ENCODE data around the gene FUBP3.

Gene FUBP3

DNA sequence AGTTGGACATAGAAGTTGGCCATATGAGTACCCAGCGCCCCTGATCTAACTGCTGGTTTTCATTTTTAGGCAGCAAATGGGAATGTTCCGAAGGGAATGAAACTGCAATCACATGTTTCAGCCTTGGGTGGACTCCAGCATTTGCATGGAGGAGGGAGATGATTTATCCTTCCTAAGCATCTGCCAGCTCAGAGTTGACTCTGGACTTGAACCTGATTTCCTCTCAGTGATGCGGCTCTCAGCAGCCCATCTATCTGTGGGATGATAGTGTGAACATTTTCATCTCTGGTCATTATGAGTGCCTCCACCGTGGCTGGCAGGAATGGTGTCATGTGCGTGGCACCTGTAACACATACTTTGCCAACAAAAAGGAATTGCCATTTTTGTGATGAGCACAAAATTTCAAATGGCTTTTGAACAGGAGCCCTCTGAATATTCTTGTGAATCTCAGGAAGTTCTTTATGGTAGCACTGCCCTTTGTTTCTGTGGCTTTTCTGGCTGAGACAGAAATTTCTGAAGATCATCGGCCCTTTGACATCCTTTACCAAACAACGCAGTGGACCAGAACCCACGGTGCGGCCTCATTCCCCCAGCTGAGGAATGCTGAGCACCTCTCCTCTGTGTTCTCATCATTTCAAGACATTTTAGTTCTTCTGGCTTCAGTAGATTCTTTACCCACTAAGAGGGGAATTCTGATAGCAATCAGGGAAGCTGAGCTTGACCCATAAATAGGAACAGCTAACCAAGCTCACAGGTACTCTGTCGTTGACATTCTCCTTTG lies 28.5 kb downstream of the FUBP3 start:
- no peak for DNase-seq

DNA sequence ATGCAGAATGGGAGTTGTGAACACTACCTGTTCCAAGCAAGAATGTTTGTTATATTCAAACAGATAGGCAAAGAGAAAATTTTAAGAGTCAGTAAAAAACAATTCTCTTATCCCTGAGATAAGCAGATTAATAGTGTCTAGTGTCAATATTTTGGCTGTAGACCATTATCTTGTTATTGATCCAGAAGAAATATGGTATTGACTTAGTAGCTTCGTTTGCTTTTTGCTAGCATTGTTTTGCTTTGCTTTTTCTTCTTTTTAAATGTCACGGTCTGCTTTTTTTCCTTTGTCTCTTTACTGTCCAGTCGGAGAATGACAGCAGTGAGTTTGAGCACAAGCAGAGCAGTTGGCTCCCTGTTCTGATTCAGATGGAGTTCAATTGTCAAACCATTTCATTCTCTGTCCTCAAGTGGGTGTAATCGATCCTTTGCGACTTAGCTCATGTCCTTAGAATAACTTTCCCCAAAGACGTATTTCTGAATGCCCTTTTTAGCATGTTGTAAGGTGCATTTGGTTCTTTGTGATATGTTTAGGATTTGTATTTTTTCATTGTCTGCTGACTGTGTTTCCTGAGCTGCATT lies 29.3 kb downstream of the FUBP3 start:
- DNase-seq = no peak

DNA sequence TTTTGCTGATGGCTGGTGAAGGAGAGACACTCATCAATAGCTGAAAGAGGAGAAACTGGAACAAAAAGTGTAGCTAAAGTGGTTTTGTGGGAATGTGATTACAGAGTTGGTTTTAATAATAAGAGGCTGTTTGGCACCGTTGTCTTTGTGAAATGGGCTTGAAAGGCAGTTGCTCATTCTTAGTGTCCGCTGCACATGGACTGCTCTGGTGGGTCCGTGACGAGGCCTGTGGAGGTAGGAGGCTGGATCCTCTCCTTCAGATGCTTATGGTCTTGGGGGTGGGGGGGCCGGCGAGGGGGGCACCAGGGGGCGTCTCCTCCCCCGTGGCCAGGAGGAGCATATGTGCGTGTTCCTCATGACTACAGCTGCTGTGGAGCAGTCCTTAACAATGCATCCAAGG lies 29.8 kb downstream of the FUBP3 start:
- DNase-seq = no peak

DNA sequence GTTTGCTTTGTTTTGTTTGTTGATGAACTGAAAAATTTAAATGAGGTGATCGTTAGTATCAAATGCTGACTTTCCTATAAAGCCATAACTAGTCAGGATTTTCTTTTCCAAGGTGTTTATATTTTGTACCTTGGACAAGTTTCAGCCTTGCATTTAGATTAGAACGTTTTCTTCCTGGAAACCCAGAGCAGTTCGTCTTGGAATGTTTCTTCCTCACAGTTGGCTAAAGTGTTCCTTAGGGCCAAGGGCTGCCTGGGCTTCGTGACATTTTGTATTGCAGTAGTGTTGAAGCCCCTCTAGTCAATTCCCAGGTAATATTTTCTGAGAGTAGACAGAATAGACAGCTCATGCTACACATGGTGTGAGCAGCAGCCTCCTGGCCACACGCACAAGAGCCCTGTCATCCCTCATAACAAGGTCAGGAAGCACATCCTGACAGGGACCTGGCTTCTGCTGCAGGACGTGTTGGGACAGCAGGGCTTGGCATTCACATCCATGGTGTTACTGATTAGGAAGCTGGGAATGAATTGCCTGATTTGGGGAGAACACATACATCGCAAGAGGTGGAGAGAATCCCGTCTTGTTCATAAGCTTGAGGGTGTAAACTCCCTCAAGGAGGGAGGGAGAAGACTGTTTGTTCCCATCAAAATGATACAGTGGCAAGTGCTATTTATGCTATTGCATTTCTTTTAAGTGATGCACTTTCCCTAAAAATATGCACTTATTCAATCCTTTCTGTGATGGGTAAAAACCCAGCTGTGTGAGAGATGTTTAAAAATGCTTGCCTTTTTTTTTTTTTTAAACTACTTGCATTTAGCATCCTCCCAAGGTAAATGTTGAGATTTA lies 31.7 kb downstream of the FUBP3 start:
- DNase-seq = no peak

DNA sequence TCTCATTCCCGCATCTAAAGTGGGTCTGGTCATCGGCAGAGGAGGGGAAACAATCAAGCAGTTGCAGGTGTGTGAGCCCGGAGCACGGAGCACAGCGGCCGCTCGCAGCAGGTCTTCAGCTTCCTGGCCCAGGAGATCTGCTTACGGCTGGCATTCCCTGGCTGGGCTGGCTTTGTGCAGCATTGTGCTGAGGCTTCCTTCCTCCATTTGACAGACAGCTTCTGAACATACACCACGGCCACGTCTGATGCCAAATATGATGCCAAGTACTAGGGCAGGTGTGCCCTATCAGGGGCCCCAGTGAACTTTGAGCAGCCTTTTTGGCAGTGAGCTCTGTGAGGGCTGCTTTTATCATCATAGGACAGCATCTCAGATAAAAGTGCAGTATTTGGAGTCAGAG lies 37.1 kb downstream of the FUBP3 start:
- no peak for DNase-seq

DNA sequence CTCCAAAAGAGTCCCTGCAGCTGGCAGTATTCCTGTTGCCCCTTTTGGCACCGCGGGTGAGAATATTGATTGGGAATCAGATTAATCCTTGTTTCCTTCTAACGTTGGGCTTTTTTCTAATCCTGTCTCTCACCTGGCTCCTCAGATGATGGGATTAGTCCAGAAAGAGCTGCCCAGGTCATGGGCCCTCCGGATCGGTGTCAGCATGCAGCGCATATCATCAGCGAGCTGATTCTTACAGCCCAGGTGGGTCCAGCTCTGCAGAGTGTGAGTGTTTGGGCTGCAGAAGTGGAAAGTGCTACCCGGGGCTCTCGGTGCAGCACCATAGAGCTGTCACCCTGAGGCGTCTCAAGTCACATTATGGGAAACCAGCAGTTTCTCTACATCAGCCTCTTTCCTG lies 44.1 kb downstream of the FUBP3 start:
- no peak for DNase-seq

DNA sequence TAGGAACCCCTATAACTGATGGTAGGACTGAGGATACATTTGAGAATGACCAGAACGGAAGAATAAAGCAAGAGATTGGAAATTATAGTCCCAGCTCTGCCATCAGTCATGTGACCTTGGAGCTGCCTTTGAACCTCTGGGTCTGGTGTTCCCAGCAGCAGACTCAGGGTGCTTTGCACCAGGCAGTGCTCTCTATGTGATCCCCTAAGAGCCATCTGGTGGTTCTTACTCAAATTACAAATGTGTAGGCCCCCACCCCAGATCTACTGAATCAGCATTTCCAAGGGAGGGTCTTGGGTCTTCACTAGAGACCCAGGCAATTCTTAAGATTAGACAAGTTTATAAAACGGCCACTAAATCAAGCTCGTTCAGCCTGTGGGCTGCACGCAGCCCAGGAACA lies 44.8 kb downstream of the FUBP3 start:
- no peak for DNase-seq

DNA sequence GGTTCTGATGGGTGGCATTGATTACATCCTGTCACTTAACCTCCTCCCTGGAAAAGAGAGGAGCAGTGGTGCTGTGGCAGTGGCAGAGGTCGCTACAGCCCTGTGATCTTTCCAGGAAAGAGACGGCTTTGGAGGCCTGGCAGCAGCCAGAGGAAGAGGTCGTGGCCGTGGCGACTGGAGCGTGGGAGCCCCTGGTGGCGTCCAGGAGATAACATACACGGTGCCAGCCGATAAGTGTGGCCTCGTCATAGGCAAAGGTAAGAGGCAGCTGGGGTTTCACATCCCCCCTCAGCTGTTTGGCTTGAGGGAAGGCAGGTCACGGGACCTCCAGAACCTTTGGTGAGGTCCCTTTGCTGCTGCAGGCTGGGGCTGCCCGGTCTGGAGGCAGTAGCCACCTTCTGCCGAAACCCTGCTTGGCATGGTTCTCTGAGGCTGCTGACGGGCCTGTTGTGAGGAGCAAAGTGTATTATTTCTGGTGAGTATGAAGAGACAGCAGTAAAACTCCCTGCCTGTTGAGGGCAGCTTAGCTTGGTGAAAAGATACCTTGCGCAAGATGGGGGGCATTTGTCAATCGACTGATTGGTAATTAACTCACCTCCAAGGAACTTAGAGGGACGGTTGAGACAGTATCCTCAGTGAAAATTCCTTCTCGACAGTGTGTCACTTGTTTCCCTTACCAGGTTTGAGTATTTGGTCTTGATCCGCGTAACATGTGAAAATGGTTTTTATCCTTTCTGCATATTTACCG lies 47.0 kb downstream of the FUBP3 start:
- no peak for DNase-seq

DNA sequence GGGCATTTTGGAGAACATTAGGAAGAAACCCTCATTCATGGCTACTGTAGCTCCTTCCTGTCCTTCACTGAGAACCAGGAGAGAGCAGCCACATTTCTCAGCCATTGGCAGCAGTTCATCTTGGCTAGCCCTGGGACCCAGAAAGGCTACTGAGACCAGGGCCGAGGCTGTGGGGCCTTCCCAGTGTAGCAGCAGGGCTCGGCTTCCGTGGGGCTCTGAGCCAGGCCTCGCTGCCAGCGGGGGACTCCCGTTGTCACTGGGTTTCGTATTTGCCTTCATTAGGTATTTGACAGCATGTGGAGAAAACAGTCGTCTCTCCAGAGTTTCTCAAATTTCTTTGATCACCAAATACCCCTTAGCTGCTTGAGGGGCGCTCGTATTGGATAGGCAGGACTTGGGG lies 47.7 kb downstream of the FUBP3 start:
- DNase-seq = no peak

DNA sequence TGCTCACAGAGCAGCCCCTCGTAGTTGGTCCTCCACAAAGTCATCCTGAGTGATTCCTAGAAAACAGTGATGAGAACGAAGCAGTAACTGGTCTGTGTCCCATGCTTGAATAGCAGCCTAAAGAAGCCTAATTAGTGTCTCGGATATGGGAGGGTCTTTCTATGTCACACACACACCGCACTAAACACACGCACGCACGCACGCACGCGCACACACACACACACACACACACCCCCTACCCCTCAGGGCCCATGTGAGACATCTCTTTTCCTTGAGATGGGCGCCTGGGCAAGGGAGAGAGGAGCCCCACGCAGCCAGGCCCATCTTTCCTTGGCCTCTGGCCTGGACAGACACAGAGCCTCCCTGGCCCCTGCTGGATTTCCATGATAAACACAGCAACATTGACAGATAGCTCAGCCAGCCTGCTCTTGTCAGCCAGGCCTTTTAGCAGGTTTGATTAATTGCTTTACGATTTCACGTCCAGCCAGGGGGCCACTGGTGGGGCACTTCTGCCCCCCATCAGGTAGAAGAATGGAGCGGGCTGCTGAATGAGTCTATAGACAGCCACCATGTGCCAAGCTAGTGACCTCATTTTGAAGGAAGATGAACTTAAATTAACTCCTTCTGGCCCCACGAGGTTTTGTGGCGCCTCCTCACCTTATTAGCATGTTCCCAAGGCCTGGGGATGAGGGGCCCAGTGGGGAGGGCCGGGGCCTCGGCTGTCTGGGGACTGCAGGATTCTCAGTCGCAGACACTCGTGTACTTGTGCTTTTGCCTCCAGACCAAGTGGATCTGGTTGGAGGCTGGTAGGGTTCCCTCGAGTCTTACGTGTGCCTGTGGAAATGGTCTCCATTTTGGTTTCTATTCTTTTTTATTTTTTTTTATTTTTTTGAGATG lies 48.8 kb downstream of the FUBP3 start:
- DNase-seq = no peak

DNA sequence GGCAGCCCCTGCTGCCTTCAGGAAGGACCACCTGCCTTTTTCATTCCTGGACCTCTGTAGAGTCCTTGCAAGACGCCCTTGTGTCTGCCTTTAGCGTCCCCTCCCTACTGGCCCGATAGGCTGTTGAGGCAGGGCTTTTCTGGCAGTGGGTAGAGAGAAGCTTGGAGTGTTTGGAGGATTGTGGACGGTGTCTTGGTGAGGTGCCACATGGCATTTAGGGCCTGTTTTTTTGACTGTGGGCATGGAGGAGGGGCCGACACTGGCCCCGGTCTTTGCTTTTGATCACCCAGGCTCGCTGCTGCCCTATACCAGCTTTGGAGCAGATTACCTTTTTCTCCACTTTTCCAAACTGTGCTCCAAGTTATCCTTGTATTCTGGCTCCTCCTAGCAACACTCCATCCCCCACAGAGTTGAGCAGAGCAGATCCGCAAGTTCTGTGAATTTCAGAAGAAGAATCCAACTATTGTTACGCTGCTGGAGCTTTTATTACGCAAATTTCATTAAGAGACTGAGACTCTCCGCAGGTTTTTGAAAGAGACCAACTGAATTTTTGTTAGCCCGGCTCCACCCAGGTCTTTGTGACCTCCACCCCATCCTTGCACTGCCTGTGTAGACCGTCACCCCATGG lies 50.2 kb downstream of the FUBP3 start:
- no peak for DNase-seq

DNA sequence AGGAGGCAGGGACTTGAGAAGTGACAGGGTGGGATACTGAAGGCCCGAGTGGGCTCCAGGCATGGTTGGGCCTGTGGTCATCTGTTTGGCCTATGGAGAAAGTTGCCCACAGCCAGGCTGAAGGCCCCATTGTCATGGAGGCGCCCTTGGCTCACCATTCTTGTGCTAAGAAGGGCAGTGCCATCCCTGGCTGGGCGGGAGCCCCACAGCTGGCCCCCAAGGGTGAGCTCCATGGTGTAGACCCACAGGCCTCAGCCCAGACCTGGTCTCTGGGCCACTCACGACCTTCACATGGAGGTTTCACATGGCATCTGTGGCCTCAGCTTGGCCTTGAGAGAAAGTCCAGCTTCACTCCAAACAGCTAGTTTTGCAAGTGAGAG lies 50.7 kb downstream of the FUBP3 start:
- DNase-seq = no peak

DNA sequence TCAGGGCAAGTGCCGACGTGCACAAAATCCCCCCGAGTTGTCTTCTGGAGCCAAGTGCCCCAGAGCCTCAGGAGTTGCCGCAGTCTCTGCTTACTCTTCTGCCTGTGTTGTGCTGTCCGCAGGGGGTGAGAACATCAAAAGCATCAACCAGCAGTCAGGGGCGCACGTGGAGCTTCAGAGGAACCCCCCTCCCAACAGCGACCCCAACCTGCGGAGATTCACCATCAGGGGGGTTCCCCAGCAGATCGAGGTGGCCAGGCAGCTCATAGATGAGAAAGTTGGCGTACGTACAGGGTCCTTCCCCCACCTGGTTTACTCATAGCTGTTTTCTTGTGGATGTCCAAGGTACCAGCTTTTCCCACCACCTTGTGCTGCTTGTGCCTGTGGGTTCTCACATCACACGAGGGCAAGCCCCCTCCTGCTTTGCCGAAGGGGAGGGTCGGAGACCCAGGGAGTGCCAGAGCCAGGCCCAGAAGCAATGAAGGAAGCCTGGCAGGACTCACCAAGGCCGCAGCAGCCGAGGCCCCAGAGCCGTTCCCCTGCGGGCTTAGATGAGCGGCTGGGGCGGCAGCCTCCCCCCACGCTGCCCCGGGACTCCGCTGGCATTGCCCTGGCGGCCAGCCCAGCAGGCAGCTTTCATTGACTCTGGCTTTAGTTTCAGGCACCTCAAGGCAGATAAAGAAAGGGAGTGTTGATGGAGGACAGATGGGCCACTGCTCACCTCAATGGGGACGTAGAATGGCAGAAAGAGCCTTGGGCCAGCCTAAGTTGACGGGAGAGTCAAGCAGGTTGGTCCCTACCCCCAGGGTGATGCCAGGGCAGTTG lies 51.3 kb downstream of the FUBP3 start:
- no peak for DNase-seq

DNA sequence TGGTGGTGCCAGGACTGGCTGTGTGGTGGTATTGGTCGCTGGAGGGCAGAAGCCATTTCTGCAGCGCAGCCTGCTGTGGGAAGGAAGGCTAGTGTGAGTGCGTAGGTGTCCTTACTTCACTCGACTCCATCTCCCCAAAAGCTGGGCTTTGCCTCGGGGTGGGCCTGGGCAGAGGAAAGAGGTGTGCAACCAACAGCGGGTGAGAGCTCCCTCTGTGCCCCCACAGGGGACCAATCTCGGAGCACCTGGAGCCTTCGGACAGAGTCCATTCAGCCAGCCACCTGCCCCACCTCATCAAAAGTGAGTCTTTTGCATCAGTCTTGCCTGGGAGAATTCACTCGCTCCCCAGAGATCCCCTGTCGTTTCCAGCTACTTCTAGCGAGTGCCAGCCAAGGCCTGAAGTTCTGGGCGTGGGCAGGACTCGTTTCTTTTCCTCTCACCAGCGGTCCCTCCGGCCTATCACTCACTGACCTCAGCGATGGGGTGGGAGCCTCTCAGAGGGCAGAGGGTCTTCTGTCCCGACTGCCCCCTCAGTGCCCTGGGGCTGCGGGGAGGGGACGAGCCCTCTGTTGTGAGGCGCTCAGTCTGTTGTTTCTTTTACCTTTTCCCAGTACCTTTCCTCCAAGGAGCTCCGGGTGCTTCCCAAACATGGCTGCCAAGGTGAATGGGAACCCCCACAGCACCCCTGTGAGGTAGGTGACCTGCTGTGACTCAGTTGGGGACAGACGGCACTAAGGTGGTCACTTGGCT lies 52.1 kb downstream of the FUBP3 start:
- DNase-seq = no peak

DNA sequence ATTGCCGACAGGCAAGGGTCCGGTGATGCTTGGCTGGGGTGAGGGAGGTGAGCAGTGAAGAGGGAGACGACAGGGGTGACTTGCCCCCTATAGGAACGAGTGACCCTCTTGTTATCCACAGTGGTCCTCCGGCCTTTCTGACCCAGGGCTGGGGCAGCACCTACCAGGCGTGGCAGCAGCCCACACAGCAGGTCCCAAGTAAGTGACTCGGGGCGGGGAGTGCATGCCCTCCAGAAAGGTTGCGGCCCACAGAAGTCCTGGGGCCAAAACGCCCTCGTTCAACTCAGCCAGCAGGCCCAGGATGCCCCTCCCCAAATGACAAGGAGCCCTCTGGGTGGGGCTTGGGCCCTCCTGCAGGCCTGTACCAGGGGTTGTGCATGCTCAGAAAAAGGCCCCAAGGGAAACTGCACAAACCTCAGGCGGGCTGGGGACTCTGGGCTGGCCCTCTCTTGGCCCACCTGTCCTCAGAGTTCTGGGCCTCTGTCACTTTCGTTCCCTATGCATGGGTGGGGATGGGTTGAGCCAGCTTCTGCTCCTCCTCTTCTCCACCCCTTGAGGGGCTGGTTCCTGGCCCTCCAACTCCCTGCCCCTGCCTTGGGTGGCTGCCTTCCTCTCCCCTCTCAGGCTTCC lies 52.8 kb downstream of the FUBP3 start:
- no peak for DNase-seq

DNA sequence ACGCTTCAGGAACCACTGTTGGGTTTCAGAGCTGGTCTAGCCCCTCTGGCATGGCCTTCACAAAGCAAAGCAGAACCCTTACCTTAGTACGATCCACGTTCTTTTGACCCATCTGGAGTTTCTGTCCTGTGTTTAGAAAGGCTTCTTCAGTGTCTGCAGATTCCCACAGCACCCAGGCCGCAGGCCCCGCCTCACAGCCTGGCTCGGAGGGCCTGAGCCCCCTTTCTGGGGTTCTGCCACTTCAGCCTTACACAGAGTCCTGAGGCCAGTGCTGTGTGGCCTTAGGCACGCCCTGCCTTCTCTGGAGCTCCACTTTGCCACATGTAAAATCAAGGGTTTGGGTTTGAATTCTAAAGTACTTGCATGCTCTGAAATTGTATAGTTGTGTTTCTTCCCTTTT lies 53.5 kb downstream of the FUBP3 start:
- DNase-seq = no peak

DNA sequence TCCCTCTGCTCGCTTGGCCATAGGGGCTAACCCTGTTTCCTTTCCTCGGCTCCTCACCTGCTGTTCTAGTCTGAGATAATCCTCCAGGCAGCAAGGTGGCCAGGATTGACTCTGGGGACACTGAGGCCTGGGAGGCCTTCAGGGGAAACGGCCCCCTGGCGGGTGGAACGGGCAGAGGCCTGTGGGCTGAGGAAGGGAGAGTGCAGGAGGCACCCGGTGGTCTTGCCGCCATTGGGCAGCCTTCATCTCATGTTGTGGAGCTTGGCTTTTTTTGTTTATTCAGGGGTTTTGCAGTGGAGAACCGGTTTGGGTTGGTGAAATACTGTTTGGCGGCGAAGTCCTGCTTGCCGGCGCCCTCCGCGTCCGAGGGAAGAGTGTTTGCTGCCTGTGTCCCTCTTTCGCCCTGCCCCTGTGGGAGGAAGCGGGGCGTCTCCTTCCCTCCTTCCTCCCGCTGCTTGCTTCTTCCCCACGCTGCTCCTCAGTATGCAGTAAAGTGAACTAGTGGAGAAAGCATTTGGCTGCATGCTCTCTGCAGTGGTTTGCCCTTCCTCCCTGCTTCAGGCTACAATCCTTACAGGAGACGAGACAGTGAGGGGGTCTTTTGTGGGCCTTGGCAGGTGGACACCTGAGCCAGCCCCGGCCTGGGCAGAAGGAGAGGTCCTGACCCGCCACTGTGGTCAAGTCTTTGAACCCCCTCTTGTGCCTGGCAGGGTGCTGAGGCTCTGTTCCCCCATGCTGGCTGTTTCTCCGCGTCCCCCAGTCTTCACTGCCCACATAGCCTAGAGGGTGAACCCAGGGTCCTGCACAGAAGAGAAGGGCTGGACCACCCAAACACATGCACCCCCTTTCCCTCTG lies 54.2 kb downstream of the FUBP3 start:
- no peak for DNase-seq

DNA sequence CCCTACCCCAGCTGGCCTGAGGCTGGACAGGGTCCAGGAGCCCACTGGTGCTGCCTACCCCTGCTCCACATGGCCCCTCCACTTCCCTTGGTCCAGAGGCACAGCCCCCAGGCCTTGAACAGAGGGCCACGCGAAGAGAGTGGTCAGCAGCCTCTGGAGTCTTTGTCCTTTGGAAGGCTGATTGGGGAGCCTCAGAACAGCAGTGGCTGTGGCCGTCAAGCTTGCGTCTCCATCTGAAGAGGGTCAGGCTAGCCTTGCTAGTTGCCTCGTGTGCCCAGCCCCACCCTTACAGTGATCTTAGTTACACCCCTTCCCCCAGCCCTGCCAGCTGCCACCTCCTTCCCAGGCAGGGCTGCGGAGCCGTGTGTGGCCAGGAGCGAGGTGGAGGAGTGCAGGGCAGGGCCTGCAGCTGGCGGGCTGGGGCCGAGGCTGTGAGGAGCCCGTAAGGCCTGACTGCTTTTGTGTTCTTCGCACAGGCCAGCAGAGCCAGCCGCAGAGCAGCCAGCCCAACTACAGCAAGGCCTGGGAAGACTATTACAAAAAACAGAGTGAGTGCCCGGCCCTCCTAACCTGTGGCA lies 54.9 kb downstream of the FUBP3 start:
- no peak for DNase-seq

Measured in activated naive CD4-positive, alpha-beta T cell treated with anti-CD3 and anti-CD28 coated beads, Interleukin-2, amount 50 U/mL, for 16 hours (primary cell).